GM19463 (cell line): ENCODE results near the gene ZBTB42.
"Not testable (repeated sequence)": the region's sequence is repeated elsewhere in the genome, so short reads cannot be mapped to it uniquely, and the experiment has no call there.

Source experiments
- ATAC-seq: cut with Tn5 transposase; IDR thresholded peaks from one replicate; pipeline ENCODE4 v1.9.1; 2021; ENCODE audit warnings: mild to moderate bottlenecking, moderate library complexity; ENCODE audit not compliant: unreplicated experiment

Gene ZBTB42

GRCh38 chr14:104836171-104836935, 35.5 kb downstream of the ZBTB42 start:
- ATAC-seq, result not testable (repeated sequence)

- no peak for ATAC-seq
These were observed 40.8 kb downstream of the ZBTB42 start for GRCh38 chr14:104841730-104842129.

GRCh38 chr14:104843006-104843405, 42.1 kb downstream of the ZBTB42 start:
- no peak for ATAC-seq

GRCh38 chr14:104843442-104844305, 42.8 kb downstream of the ZBTB42 start:
- ATAC-seq, result no peak

GRCh38 chr14:104844306-104845032, 43.6 kb downstream of the ZBTB42 start:
- ATAC-seq, result no peak

- no peak for ATAC-seq
These were observed 44.2 kb downstream of the ZBTB42 start for GRCh38 chr14:104845033-104845666.

- no peak for ATAC-seq
These were observed 45.0 kb downstream of the ZBTB42 start for GRCh38 chr14:104845834-104846441.

GRCh38 chr14:104852280-104852663, 51.4 kb downstream of the ZBTB42 start:
- ATAC-seq, result no peak
